GM21786 (cell line): ENCODE data around the gene CD34.
"Not testable (repeated sequence)": the region's sequence is repeated elsewhere in the genome, so short reads cannot be mapped to it uniquely, and the experiment has no call there.

ENCODE experiments used
- ATAC-seq: cut with Tn5 transposase; IDR thresholded peaks from one replicate; pipeline ENCODE4 v1.9.1; 2021; ENCODE audit not compliant: unreplicated experiment

CD34 gene

GRCh38 chr1:207933205-207933800, 22.4 kb upstream of the CD34 start:
- no peak for ATAC-seq

GRCh38 chr1:207926984-207927383, 16.1 kb upstream of the CD34 start:
- no peak for ATAC-seq

GRCh38 chr1:207925969-207926368, 15.0 kb upstream of the CD34 start:
- not testable (repeated sequence) for ATAC-seq

- ATAC-seq: no peak
Measured at GRCh38 chr1:207925210-207925609, 14.3 kb upstream of the CD34 start.

- no peak for ATAC-seq
Measured at GRCh38 chr1:207923561-207923960, 12.6 kb upstream of the CD34 start.

GRCh38 chr1:207923121-207923520, 12.2 kb upstream of the CD34 start:
- no peak for ATAC-seq

GRCh38 chr1:207922554-207922953, 11.6 kb upstream of the CD34 start:
- no peak for ATAC-seq

- no peak for ATAC-seq
Measured at GRCh38 chr1:207921321-207921720, 10.4 kb upstream of the CD34 start.

- ATAC-seq: no peak
Measured at GRCh38 chr1:207920444-207921021, 9.6 kb upstream of the CD34 start.

- ATAC-seq: no peak
Measured at GRCh38 chr1:207919523-207920170, 8.7 kb upstream of the CD34 start.

GRCh38 chr1:207918581-207918980, 7.7 kb upstream of the CD34 start:
- no peak for ATAC-seq

GRCh38 chr1:207918011-207918410, 7.1 kb upstream of the CD34 start:
- no peak for ATAC-seq

- no peak for ATAC-seq
Measured at GRCh38 chr1:207917080-207917479, 6.2 kb upstream of the CD34 start.

GRCh38 chr1:207913951-207914350, 3.0 kb upstream of the CD34 start:
- ATAC-seq: no peak

- no peak for ATAC-seq
Measured at GRCh38 chr1:207911856-207912760, 1.2 kb upstream of the CD34 start.

GRCh38 chr1:207909687-207910086, 1.2 kb downstream of the CD34 start:
- ATAC-seq: no peak

- no peak for ATAC-seq
Measured at GRCh38 chr1:207908107-207908734, 2.7 kb downstream of the CD34 start.

GRCh38 chr1:207904391-207904790, 6.5 kb downstream of the CD34 start:
- ATAC-seq: no peak

- ATAC-seq: no peak
Measured at GRCh38 chr1:207903767-207904166, 7.2 kb downstream of the CD34 start.

- ATAC-seq: no peak
Measured at GRCh38 chr1:207903053-207903452, 7.9 kb downstream of the CD34 start.

- no peak for ATAC-seq
Measured at GRCh38 chr1:207902566-207902965, 8.4 kb downstream of the CD34 start.
